Cardiac muscle cell (in vitro differentiated cells and primary cell): Measurements from ENCODE around the gene EMC6. TPM values are rescaled to one million over a fixed set of nuclear protein-coding genes. Genes with fewer than 3 reads are reported as not detected.

Experiments
- DNase-seq, 2 donors: peaks; one replicate each; pipeline versions ENCODE4 v3.0.0 to v3.0.0-alpha.2; 2010 to 2017; ENCODE audit warnings: low read depth in 1 of 2, low spot score in 1 of 2
- H3K27ac ChIP-seq: fragments of 200-600 bp; sonication (generic); 2 replicates; pipeline ENCODE4 v1.5.1; 2016
- H3K27me3 ChIP-seq: fragments of 200-600 bp; sonication (generic); 2 replicates; pipeline ENCODE4 v1.6.0; 2016; ENCODE audit warnings: control low read depth
- H3K36me3 ChIP-seq: fragments of 200-600 bp; sonication (generic); 2 replicates; pipeline ENCODE4 v1.5.1; 2016; ENCODE audit warnings: control low read depth
- H3K4me1 ChIP-seq: fragments of 200-600 bp; sonication (generic); 2 replicates; pipeline ENCODE4 v1.8.1; 2017; ENCODE audit warnings: low read depth, mild to moderate bottlenecking, mixed run types
- H3K4me3 ChIP-seq: fragments of 200-600 bp; sonication (generic); 2 replicates; pipeline ENCODE4 v1.5.1; 2016; ENCODE audit warnings: mild to moderate bottlenecking
- H3K9me3 ChIP-seq: fragments of 200-600 bp; sonication (generic); 2 replicates; pipeline ENCODE4 v1.5.1; 2017; ENCODE audit warnings: low read depth, mild to moderate bottlenecking, control low read depth
- polyA plus RNA-seq: library from polyadenylated mRNA; unstranded; fragments of >200 nt; fragmentation: Nextera tagmentation; extraction: Ambion mirVana; gene quantifications from 2 replicates; pipeline ENCODE4 v1.2.1, GENCODE V29; 2016
- total RNA-seq: library from RNA; depleted of rRNA; stranded (reverse); fragments of >200 nt; gene quantifications from 2 replicates; pipeline ENCODE4 v1.2.3, GENCODE V29; 2016
- TF ChIP-seq, protein P1 (sequence below): IDR thresholded peaks from 2 replicates; pipeline ENCODE4 v1.5.1; 2012; ENCODE audit warnings: low read depth, mild to moderate bottlenecking, low read length

Gene EMC6
- total and polyA plus RNA-seq, 2 experiments from 2014 or later: 56.0 to 165 TPM

DNA sequence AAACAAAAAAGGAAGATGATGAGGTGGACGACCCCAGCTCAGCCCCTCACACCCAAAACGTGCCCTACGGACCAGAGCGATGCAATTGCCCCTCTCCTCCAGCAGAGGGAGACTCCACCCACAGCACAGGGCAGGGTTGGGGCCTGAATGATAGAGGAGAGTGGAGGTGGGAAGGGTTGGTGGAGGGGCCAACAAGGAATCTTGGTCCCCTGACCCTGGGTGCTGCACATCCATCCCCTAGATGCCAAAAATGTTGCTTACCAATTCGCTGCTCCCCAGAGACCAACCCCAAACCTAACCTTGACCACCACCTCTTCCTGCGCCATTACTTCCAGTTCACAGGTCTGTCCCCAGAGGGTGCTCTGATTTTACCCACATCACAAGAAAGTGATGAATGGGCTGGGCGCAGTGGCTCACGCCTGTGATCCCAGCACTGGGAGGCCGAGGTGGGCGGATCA, 14.5 kb downstream of the EMC6 start:
- no peak overlapping the region for H3K4me3 ChIP-seq
- H3K4me1 ChIP-seq: no peaks in the 10 kb centered on the region
- H3K27ac ChIP-seq: no peak overlapping the region
- TF ChIP-seq, protein P1, sequence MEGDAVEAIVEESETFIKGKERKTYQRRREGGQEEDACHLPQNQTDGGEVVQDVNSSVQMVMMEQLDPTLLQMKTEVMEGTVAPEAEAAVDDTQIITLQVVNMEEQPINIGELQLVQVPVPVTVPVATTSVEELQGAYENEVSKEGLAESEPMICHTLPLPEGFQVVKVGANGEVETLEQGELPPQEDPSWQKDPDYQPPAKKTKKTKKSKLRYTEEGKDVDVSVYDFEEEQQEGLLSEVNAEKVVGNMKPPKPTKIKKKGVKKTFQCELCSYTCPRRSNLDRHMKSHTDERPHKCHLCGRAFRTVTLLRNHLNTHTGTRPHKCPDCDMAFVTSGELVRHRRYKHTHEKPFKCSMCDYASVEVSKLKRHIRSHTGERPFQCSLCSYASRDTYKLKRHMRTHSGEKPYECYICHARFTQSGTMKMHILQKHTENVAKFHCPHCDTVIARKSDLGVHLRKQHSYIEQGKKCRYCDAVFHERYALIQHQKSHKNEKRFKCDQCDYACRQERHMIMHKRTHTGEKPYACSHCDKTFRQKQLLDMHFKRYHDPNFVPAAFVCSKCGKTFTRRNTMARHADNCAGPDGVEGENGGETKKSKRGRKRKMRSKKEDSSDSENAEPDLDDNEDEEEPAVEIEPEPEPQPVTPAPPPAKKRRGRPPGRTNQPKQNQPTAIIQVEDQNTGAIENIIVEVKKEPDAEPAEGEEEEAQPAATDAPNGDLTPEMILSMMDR: peak; percentile 97
- no peaks in the 10 kb centered on the region for H3K9me3 ChIP-seq
- DNase-seq: peak; percentile 37 to 39
- no peaks in the 10 kb centered on the region for H3K36me3 ChIP-seq
- no peaks in the 10 kb centered on the region for H3K27me3 ChIP-seq

DNA sequence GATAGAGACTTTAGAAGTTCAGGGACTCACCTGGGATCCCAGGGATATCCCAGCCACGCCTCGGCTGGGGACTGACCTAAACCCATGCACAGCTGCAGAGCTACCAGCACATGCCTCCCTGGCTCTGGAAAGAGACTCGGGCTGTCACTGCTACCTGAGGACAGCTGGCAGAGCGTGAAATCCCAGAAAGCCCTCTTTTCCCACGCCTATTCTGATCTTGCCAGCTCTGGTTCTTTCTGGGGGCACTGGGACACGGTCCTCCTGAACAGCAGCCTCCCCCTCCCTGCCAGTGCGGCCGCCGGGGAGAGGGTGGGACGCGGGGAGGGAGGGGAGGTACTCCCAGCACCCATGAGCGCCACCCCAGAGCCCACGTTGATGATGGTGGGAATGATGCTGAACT, 16.6 kb downstream of the EMC6 start:
- H3K36me3 ChIP-seq: no peaks in the 10 kb centered on the region
- H3K27ac ChIP-seq: no peak overlapping the region
- H3K4me3 ChIP-seq: no peak overlapping the region
- H3K9me3 ChIP-seq: no peaks in the 10 kb centered on the region
- no peak for DNase-seq
- H3K4me1 ChIP-seq: no peaks in the 10 kb centered on the region
- no peaks in the 10 kb centered on the region for H3K27me3 ChIP-seq
- TF ChIP-seq, protein P1: no peak

- peak; percentile 8 to 13 for DNase-seq
- TF ChIP-seq, protein P1: no peak
- no peaks in the 10 kb centered on the region for H3K4me1 ChIP-seq
- no peaks in the 10 kb centered on the region for H3K9me3 ChIP-seq
- no peaks in the 10 kb centered on the region for H3K27me3 ChIP-seq
- no peak overlapping the region for H3K4me3 ChIP-seq
- no peak overlapping the region for H3K27ac ChIP-seq
- H3K36me3 ChIP-seq: no peaks in the 10 kb centered on the region
Observed at GRCh38 chr17:3688027-3688553, 19.5 kb downstream of the EMC6 start.

GRCh38 chr17:3688852-3689261, 20.2 kb downstream of the EMC6 start:
- no peaks in the 10 kb centered on the region for H3K9me3 ChIP-seq
- TF ChIP-seq, protein P1: no peak
- no peaks in the 10 kb centered on the region for H3K4me1 ChIP-seq
- H3K4me3 ChIP-seq: no peak overlapping the region
- no peaks in the 10 kb centered on the region for H3K36me3 ChIP-seq
- H3K27ac ChIP-seq: no peak overlapping the region
- H3K27me3 ChIP-seq: peaks cover 2% of the 10 kb centered on the region
- DNase-seq: no peak

DNA sequence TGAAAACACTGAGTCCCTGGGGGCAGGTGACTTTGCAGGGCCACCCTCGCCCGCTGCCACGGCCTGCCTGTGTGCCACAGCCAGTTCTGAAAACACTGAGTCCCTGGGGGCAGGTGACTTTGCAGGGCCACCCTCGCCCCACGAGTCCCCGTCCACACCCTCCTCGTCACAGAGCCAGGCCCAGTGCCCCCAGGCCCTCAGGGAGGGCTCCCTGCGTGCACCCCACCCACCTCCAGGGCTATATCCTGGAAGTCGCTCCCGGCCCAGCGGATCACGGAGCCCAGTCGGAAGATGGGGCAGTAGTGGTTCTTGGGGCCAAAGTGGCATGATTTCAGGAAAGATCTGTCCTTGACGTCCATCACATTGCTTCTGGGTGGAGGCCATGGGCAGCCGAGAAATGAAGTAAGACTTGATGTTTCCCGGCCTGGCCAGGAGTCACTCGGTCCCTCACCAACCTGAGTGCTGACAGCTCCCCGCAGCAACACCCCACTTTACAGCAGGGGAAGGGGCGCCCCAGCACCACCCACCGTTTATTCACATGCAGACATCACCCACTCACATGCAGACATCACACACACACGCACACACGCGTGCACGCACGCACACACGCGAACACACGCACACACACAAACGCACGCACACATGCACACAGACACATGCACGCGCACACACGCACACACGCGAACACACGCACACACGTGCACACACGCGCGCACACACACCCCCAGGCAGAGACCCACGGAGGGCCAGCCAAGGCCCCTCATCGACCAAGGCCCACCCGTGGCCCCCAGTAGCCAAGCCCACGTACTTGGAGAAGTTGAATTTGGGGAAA, 20.9 kb downstream of the EMC6 start:
- Histone ChIP-seq H3K4me3 (no peak overlapping the region), H3K27me3 (peaks cover 9% of the 10 kb centered on the region), H3K4me1 (no peaks in the 10 kb centered on the region), H3K9me3 (no peaks in the 10 kb centered on the region), H3K27ac (no peak overlapping the region), H3K36me3 (no peaks in the 10 kb centered on the region)
- TF ChIP-seq, protein P1: no peak
- no peak for DNase-seq
